ENCODE measurements around the gene OR2L2.

GRCh38 chr1:248015803-248016202, 14.1 kb upstream of the OR2L2 start:
- no peak for TF ChIP-seq EP300 (IDR thresholded peaks at IDR 0.05)
- no peak for TF ChIP-seq CTCF (IDR thresholded peaks at IDR 0.05)
